RWPE2 (cell line): ENCODE results near the gene ZNF175.

Source experiments
- ATAC-seq: fragments of 200-7000 bp; cut with Tn5 transposase; 3 replicates; pipeline ENCODE4 v1.9.1; 2021; ENCODE audit warnings: low read depth
- DNase-seq: peaks from one replicate; pipeline ENCODE4 v3.0.0-alpha.2; 2020; ENCODE audit warnings: low spot score
- H3K27ac ChIP-seq: fragments of 450-650 bp; 2 replicates; pipeline ENCODE4 v1.5.1; 2017; ENCODE audit warnings: mild to moderate bottlenecking; ENCODE audit not compliant: poor library complexity, severe bottlenecking
- H3K27me3 ChIP-seq: fragments of 250-450 bp; sonication (Bioruptor Pico); 2 replicates; pipeline ENCODE4 v1.5.1; 2021; ENCODE audit warnings: mild to moderate bottlenecking, moderate library complexity; ENCODE audit not compliant: insufficient read depth, poor library complexity, severe bottlenecking
- H3K36me3 ChIP-seq: fragments of 250-450 bp; sonication (Bioruptor Pico); 2 replicates; pipeline ENCODE4 v1.5.1; 2020; ENCODE audit warnings: low read depth, mild to moderate bottlenecking, moderate library complexity
- H3K4me1 ChIP-seq: fragments of 250-450 bp; sonication (Bioruptor Pico); 2 replicates; pipeline ENCODE4 v1.5.1; 2021; ENCODE audit warnings: mild to moderate bottlenecking, moderate library complexity; ENCODE audit not compliant: insufficient read depth, poor library complexity, severe bottlenecking
- H3K4me3 ChIP-seq: fragments of 250-450 bp; sonication (Bioruptor Pico); 2 replicates; pipeline ENCODE4 v1.5.1; 2021; ENCODE audit warnings: mild to moderate bottlenecking, moderate library complexity; ENCODE audit not compliant: severe bottlenecking
- H3K9me3 ChIP-seq: fragments of 250-450 bp; sonication (Bioruptor Pico); 2 replicates; pipeline ENCODE4 v1.5.1; 2021; ENCODE audit warnings: mild to moderate bottlenecking, moderate library complexity; ENCODE audit not compliant: severe bottlenecking
- TF ChIP-seq, protein P1 (sequence below): fragments of 450-650 bp; IDR thresholded peaks from one replicate; pipeline ENCODE4 v1.5.1; 2017; ENCODE audit warnings: mild to moderate bottlenecking, moderate library complexity; ENCODE audit not compliant: poor library complexity, severe bottlenecking

The ZNF175 gene

DNA sequence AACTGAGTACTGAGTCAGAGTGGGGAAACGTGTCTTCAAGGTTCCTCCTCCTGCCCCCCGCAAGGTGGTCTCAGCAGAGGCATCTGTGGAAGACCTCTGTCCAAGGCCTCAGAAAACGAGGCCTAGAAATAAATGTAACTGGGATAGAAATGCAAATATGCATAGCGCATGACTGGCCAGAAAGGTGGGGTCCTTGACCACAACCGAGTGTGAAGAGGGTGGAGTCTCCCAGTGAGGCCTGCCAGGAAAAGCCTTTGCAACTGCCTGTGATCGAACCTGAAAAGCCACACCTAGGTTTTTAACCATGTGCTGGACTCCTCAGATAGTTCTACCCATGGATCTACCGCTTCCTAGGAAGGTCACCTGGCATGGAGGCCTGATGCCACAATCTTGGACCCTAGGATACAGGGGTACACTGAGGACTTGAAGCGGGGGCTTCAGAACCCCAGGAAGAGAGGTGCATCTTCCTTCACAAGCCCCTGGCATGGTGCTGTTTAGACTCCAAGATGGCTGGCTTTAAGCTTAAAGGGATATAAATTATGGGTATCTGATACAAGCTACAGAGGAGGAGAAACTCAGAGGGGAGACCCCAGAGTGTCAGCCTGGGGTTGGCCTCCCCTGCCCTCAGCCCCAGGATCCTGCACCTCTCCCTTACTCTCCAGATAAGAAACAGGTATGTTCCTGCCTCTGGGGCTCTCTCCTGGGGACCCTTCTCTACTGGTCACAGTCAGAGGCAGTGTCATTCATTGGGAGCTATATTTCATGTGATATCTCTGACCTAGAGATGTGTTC lies 21.4 kb upstream of the ZNF175 start:
- DNase-seq (no peak), ATAC-seq (no peak)
- no peak overlapping the region for H3K4me3 ChIP-seq
- no peak overlapping the region for H3K27ac ChIP-seq
- H3K36me3 ChIP-seq = no peaks in the 10 kb centered on the region
- H3K9me3 ChIP-seq = no peaks in the 10 kb centered on the region
- TF ChIP-seq, protein P1, sequence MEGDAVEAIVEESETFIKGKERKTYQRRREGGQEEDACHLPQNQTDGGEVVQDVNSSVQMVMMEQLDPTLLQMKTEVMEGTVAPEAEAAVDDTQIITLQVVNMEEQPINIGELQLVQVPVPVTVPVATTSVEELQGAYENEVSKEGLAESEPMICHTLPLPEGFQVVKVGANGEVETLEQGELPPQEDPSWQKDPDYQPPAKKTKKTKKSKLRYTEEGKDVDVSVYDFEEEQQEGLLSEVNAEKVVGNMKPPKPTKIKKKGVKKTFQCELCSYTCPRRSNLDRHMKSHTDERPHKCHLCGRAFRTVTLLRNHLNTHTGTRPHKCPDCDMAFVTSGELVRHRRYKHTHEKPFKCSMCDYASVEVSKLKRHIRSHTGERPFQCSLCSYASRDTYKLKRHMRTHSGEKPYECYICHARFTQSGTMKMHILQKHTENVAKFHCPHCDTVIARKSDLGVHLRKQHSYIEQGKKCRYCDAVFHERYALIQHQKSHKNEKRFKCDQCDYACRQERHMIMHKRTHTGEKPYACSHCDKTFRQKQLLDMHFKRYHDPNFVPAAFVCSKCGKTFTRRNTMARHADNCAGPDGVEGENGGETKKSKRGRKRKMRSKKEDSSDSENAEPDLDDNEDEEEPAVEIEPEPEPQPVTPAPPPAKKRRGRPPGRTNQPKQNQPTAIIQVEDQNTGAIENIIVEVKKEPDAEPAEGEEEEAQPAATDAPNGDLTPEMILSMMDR = no peak
- no peaks in the 10 kb centered on the region for H3K27me3 ChIP-seq
- no peaks in the 10 kb centered on the region for H3K4me1 ChIP-seq

DNA sequence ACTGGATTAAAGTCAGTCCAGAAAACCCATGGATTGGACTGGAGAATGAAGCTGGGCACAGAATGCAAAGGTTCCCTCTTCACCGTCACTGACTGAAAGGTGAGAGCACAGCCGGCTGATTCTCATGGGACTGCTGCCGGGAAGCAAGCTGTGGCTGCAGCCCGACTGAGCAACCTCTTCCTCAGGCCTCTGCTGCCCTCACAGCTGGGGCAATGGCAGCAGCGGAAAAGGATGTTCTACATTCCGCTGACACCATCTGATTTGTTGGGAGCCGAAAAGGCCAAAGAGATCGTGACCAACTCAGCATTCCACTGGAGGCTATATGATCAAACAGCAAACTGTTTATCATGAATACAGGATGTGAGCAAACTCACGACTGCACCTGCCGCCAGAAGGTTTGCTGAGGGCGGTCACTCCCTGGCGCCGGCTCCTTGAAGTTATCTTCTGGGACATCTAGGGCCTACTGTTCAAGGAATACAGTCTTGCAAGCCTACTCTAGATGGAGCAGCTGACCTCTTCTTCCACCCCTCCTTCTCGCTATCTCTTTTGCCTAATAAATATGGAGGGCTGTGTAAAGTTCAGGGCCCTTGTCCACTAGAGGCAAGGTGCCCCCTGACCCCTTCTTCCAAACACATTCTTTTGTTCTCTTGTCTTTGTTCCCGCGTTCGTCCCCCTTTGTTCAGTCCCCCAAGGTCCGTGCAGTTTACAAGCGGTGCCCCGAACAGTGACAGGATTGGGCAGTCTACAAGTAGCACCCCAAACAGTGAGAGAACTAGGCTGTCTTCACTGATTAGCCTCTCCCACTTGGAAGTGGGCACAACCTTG lies 20.0 kb upstream of the ZNF175 start:
- Histone ChIP-seq H3K4me3 (no peak overlapping the region), H3K9me3 (no peaks in the 10 kb centered on the region), H3K36me3 (no peaks in the 10 kb centered on the region), H3K27me3 (no peaks in the 10 kb centered on the region), H3K27ac (no peak overlapping the region), H3K4me1 (no peaks in the 10 kb centered on the region)
- TF ChIP-seq, protein P1 = no peak
- no peak for ATAC-seq
- no peak for DNase-seq

DNA sequence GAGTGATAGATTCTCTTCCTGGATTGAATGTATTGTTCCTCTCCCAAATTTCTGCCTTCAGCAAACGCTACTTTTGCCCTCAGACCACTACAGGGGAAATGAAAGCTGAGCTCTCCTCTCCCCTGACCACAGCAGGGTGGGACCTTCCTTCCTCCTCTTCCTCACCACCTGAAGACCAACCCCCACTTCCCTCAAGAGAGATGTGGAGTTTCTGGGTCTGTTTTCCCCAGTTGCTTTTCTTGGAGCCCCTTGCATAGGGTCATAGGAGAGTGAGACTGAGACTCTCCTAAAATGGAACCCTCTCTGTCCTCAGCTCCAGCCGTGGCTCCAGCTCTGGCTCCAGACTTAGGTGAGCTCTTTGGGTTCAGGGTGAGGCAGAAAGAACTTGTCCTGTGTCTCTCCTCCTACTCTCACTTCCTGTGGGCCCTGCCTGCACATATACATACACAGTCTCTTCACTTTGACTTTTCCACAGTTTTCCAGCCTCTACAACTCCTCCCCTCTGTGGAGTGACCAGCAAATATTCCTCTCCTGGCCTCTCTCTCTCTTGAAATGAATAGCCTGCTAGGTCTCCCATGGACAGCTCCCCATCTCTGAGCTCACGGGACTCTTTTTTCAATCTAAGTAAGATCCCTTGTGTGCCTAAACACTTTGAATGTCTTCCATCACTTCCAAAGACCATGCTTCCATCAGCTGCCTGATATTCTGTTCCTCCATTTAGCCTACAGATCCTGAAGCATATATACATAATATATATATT lies 19.2 kb upstream of the ZNF175 start:
- H3K27ac ChIP-seq = no peak overlapping the region
- DNase-seq (no peak), ATAC-seq (no peak)
- H3K9me3 ChIP-seq = no peaks in the 10 kb centered on the region
- no peak overlapping the region for H3K4me3 ChIP-seq
- TF ChIP-seq, protein P1 = no peak
- H3K27me3 ChIP-seq = no peaks in the 10 kb centered on the region
- H3K4me1 ChIP-seq = no peaks in the 10 kb centered on the region
- H3K36me3 ChIP-seq = no peaks in the 10 kb centered on the region

DNA sequence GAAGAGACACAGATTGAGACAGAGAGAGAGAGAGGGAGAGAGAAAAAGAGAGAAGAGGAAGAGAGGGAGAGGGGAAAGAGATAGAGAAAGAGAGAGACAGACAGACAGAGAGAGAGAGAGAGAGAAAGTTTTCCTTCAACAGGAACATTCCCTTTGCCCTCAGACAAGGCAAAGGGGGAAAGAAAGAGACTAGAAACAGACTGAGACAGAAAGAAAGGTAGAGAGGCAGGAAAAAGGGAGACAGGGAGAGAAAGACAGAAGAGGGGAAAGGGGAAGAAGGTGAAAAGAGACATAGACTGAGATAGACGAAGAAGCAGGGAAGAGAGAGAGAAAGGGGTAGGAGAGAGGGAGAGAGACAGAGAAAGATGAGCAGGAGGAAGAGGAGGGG lies 18.5 kb upstream of the ZNF175 start:
- DNase-seq (no peak), ATAC-seq (no peak)
- Histone ChIP-seq H3K4me1 (no peaks in the 10 kb centered on the region), H3K27me3 (no peaks in the 10 kb centered on the region), H3K4me3 (no peak overlapping the region), H3K9me3 (no peaks in the 10 kb centered on the region), H3K27ac (no peak overlapping the region), H3K36me3 (no peaks in the 10 kb centered on the region)
- TF ChIP-seq, protein P1 = no peak
